T47D (cell line): ENCODE data around the gene SLITRK3.
A peak's percentile ranks its signal among the peaks of the same experiment; 100 is the strongest.

ENCODE experiments used
- DNase-seq, 2 experiments: peaks; one replicate each; pipeline versions ENCODE4 v3.0.0 to v3.0.0-alpha.2; 2011 to 2012; ENCODE audit warnings: low read depth in 1 of 2, low spot score in 1 of 2
- JUND ChIP-seq: IDR thresholded peaks from 2 replicates; pipeline ENCODE4 v1.6.1; 2012; ENCODE audit warnings: low read depth
- in situ Hi-C: cut with HindIII; loops from 2 replicates; pipeline ENCODE4 v1.10.0; 2016; ENCODE audit warnings: low sequenced_read_pairs, low pct_unique_long_range_greater_than_20kb

The SLITRK3 gene, protein sequence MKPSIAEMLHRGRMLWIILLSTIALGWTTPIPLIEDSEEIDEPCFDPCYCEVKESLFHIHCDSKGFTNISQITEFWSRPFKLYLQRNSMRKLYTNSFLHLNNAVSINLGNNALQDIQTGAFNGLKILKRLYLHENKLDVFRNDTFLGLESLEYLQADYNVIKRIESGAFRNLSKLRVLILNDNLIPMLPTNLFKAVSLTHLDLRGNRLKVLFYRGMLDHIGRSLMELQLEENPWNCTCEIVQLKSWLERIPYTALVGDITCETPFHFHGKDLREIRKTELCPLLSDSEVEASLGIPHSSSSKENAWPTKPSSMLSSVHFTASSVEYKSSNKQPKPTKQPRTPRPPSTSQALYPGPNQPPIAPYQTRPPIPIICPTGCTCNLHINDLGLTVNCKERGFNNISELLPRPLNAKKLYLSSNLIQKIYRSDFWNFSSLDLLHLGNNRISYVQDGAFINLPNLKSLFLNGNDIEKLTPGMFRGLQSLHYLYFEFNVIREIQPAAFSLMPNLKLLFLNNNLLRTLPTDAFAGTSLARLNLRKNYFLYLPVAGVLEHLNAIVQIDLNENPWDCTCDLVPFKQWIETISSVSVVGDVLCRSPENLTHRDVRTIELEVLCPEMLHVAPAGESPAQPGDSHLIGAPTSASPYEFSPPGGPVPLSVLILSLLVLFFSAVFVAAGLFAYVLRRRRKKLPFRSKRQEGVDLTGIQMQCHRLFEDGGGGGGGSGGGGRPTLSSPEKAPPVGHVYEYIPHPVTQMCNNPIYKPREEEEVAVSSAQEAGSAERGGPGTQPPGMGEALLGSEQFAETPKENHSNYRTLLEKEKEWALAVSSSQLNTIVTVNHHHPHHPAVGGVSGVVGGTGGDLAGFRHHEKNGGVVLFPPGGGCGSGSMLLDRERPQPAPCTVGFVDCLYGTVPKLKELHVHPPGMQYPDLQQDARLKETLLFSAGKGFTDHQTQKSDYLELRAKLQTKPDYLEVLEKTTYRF

GRCh38 chr3:165195640-165196576, at the start of gene SLITRK3:
Gene SLITRK3 (minus strand): TSS chr3:165196384. CDS start chr3:165190830, 5,554 bp downstream.
- no peak for DNase-seq

GRCh38 chr3:165243597-165243996, 47.4 kb upstream of the SLITRK3 start:
- no peak for DNase-seq
- in situ Hi-C loops = no loop called here
- TF ChIP-seq JUND = no peak

More at GRCh38 chr3:165195640-165196576, at the start of gene SLITRK3:
- in situ Hi-C loops = no loop called here
- TF ChIP-seq JUND = no peak

DNA sequence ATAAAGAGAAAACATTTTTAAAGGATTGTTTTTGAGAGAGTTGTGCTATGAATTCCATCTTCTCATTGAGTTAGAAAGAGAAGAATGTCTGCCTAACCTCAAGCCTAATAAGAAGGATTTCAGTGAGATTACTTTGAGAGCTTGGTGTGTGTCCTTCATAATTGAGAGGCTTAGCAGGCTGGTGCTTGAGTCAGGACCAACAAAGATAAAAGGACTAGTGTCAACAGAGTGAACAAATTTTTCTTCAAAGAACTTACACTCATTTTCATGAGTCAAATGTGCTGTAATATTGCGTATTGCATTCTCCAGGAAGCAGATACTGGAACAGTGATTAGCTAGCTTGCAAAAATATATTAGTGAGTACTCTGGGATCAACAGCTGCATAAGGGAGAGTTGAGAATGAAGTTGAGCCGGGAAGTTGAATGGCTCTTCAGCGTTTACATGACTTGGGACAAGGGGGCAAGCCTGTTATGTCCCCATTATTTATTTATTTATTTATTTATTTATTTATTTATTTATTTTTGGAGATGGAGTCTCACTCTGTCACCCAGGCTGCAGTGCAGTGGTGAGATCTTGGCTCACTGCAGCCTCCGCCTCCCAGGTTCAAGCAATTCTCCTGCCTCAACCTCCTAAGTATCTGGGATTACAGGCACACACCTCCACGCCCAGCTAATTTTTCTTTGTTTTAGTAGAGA, 37.5 kb upstream of the SLITRK3 start:
- in situ Hi-C loops = no loop called here
- DNase-seq = peak in 1 of 2 experiments; percentile 23
- no peak for TF ChIP-seq JUND

- DNase-seq = peak in 1 of 2 experiments; percentile 47
- in situ Hi-C loops = no loop called here
- TF ChIP-seq JUND = no peak
Measured at GRCh38 chr3:165225604-165226003, 29.4 kb upstream of the SLITRK3 start.

DNA sequence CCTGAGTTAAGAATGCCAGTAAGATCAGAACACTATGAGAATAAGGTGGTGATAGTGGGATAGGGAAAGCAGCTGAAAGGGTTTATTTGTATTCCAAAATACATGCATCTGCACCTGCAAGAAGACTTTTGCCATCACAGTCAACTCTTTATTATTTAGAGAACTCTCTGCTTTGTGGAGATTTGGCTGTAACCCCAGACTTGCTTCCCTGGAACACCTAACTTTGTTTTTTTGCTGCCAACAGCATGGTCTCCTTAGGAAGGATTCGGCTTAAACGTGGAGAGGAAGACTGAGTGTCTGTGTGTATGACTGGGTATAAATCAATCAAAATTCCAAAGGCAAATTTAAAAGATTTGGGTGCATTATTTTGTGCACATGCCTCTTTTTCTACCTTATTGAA, 21.6 kb upstream of the SLITRK3 start:
- DNase-seq = no peak
- in situ Hi-C loops = no loop called here
- no peak for TF ChIP-seq JUND

DNA sequence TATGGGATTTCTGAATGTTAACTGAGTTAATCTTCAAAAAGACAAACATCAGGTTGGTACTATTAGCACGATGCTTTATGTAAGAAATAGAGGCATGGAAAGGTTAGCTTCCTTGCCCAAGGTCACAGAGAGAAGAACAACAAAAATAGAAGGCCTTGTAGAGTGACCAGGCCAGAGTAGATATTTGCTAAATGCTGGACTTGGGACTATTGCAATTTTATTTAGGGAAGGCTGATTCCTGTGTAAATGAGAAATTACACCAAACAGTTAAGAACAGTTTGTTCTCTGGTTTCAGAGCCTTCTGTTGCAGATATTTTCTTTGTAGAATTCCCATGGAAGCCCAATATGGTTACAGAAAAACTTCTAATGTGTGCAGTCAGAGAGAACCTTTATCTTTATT, 16.4 kb upstream of the SLITRK3 start:
- TF ChIP-seq JUND = no peak
- in situ Hi-C loops = no loop called here
- DNase-seq = no peak

DNA sequence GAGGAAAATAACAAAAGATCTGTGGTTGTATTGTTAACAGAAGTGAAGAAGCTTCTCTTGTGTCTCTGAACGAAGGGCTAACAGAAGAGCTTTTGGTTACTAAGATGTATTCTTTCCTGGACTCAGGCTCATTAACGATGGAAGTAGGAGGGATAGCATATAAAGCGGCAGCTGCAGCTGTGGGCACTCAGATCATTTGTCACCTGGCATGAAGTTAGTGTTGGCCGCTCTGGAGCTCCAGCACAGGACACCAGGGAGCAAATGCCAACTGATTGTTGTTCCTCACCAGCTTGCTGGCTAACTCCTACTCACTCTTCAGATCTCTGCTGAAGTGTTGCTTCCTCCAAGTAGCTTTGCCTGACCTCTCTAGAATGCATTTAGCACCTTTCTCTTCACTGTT, 15.5 kb upstream of the SLITRK3 start:
- in situ Hi-C loops = no loop called here
- no peak for TF ChIP-seq JUND
- no peak for DNase-seq

DNA sequence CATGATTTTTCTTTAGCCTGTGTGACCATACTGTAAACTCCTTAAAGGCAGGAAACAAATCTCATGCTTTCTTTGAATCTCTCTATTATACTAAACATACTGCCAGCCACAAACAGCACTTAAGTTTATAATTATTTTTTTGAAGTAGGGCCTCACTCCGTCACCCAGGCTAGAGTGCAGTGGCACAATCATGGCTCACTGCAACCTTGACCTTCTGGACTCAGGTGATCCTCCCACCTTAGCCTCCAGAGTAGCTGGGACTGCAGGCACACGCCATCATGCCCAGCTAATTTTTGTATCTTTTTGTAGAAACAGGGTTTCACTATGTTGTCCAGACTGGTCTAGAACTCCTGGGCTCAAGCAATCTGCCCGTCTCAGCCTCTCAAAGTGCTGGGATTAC, 14.5 kb upstream of the SLITRK3 start:
- in situ Hi-C loops = no loop called here
- TF ChIP-seq JUND = no peak
- no peak for DNase-seq

- peak in 1 of 2 experiments; percentile 41 for DNase-seq
- no peak for TF ChIP-seq JUND
- in situ Hi-C loops = no loop called here
Measured at GRCh38 chr3:165210132-165210531, 13.9 kb upstream of the SLITRK3 start.

DNA sequence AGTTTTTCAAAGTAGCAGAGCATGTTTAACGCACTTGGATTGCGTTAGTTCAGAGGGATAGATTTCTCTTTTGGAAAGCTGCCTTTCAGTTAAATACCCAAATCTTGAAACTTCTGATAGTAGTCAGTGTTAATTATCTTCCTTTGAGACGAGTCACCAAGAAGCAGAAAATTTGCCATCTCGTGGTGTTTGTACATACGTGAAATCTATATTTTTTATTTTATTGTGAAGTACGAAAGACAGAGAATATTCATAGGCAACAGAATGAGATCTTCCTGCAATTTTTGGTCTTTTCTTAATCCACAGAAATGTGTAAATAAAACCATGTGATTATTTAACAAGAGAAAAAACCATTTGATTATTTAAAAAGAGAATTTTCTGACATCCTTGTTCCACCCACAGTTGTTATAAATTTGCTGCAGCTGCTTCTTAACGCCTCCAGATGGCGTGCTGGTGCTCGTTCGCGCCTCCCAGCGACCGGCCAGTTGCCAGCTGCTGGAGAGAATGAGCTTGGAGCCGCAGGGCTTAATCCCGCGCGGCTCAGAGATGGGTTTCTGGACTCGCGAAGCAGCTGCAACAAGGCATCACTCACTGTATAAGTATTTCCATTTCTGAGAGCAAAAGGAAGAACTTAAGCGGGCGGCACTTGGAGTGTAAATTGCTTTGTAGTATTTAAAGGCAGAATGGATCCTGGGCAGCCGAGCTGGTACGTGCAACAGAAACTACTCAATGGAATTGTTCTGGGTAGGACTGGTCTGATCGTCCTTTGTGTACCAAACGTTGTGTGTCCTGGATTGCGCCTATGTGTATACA, 10.5 kb upstream of the SLITRK3 start:
- in situ Hi-C loops = no loop called here
- no peak for TF ChIP-seq JUND
- DNase-seq = peak; percentile 55 to 91

GRCh38 chr3:165204445-165204844, 8.3 kb upstream of the SLITRK3 start:
- in situ Hi-C loops = no loop called here
- TF ChIP-seq JUND = no peak
- no peak for DNase-seq
